Upper lobe of left lung (tissue), 6 donors: ENCODE measurements around the gene TAOK1. TPM values are rescaled to one million over a fixed set of nuclear protein-coding genes. Genes with fewer than 3 reads are reported as not detected.

Experiments used
- ATAC-seq, 2 donors: fragments of 200-7000 bp; cut with Tn5 transposase; one replicate each; pipeline ENCODE4 v1.9.1; 2022; ENCODE audit warnings: mild to moderate bottlenecking in 2 of 2, moderate library complexity in 2 of 2; ENCODE audit not compliant: low FRiP score in 2 of 2
- DNase-seq, 2 donors: peaks; one replicate each; pipeline ENCODE4 v3.0.0-alpha.2; 2019 to 2020
- H3K27ac ChIP-seq, 4 donors: fragments of 200-600 bp; sonication (generic); one replicate each; pipeline ENCODE4 v1.5.1; 2016 to 2019
- H3K27me3 ChIP-seq, 4 donors: fragments of 200-600 bp; sonication (generic); one replicate each; pipeline ENCODE4 v1.5.1; 2017 to 2019
- H3K36me3 ChIP-seq, 4 donors: fragments of 200-600 bp; sonication (generic); one replicate each; pipeline ENCODE4 v1.5.1; 2016 to 2019
- H3K4me1 ChIP-seq, 4 donors: fragments of 200-600 bp; sonication (generic); one replicate each; pipeline ENCODE4 v1.5.1; 2018 to 2019
- H3K4me3 ChIP-seq, 4 donors: fragments of 200-600 bp; sonication (generic); one replicate each; pipeline ENCODE4 v1.5.1; 2017 to 2019; ENCODE audit warnings: mild to moderate bottlenecking in 2 of 4, moderate library complexity in 1 of 4
- H3K9me3 ChIP-seq, 4 donors: fragments of 200-600 bp; sonication (generic); one replicate each; pipeline ENCODE4 v1.5.1; 2018 to 2019
- EP300 ChIP-seq, 4 donors: sonication (generic); formaldehyde crosslinking; IDR thresholded peaks; one replicate each; pipeline ENCODE4 v1.5.1; 2017; ENCODE audit warnings: antibody characterized with exemption in 4 of 4, control low read depth in 2 of 4
- POLR2A ChIP-seq, 4 donors: fragments of 450-650 bp; IDR thresholded peaks; one replicate each; pipeline ENCODE4 v1.5.1; 2016 to 2017; ENCODE audit warnings: antibody characterized with exemption in 4 of 4, mild to moderate bottlenecking in 2 of 4
- POLR2AphosphoS5 ChIP-seq, 2 donors: sonication (generic); formaldehyde crosslinking; IDR thresholded peaks; one replicate each; pipeline ENCODE4 v1.5.1; 2017; ENCODE audit warnings: antibody characterized with exemption in 2 of 2
- WGBS, 2 donors: methylation state at CpG; one replicate each; pipeline ENCODE4 v1.1.5; 2017 to 2018; 5-methylcytosine and 5-hydroxymethylcytosine counted together
- total RNA-seq, 6 donors: library from RNA; depleted of rRNA in 4 of 6; stranded (reverse); fragments of >200 nt in 4 of 6; gene quantifications; one replicate each; pipeline versions ENCODE4 v1.1.0 to v1.2.1, GENCODE V29; 2016 to 2021
- TF ChIP-seq, protein P1 (sequence below), 6 experiments: fragments of 450-650 bp in 4 of 6; fragments of 200-600 bp in 2 of 6; sonication (generic) in 2 of 6; IDR thresholded peaks; one replicate each; pipeline ENCODE4 v1.5.1; 2016 to 2019; ENCODE audit warnings: antibody characterized with exemption in 6 of 6
- donor health status: DM: no; HTN: no; CAD: no; lungs with moderate emphysema.
- donor health status: DM: no; HTN: yes; CAD: no; lungs with severe emphysema.

TAOK1 gene
- total RNA-seq, 6 donors from 2014 or later: 43.0 to 100 (median 59.3) TPM

DNA sequence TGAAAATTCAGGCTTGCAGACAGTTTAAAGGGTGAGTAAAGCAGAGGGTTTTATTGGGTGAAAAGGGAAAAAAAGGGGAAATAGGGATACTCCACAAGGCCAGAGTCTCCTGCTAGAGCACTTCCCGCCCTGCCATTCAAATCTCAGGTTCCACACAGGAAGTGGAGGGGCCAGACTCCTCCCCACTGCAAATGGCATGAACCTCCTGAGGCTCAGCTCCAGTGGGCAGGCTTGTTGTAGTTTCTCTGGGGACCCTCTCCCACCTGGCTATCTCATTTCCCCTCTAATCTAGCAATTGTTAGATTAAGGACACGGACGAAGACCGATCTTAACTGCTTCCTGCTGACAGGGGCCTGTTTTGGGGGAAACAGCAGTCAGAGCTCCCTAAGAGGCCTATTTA is 43.4 kb downstream of the TAOK1 start:
- peaks cover 0 to 17% (median 9%) of the 10 kb centered on the region in 4 donors for H3K4me1 ChIP-seq
- H3K9me3 ChIP-seq: no peaks in the 10 kb centered on the region
- WGBS, 2 donors: 71 to 79% methylated on average over 4 of the region's 4 CpGs
- no peaks in the 10 kb centered on the region for H3K36me3 ChIP-seq
- peak in 1 of 2 donors; percentile 29 for DNase-seq
- H3K4me3 ChIP-seq: no peak overlapping the region
- ATAC-seq: peak in 1 of 2 donors; percentile 32
- H3K27me3 ChIP-seq: no peaks in the 10 kb centered on the region
- no peak for TF ChIP-seq POLR2A (IDR thresholded peaks at IDR 0.05)
- TF ChIP-seq POLR2AphosphoS5 (IDR thresholded peaks at IDR 0.05): no peak
- TF ChIP-seq, protein P1, sequence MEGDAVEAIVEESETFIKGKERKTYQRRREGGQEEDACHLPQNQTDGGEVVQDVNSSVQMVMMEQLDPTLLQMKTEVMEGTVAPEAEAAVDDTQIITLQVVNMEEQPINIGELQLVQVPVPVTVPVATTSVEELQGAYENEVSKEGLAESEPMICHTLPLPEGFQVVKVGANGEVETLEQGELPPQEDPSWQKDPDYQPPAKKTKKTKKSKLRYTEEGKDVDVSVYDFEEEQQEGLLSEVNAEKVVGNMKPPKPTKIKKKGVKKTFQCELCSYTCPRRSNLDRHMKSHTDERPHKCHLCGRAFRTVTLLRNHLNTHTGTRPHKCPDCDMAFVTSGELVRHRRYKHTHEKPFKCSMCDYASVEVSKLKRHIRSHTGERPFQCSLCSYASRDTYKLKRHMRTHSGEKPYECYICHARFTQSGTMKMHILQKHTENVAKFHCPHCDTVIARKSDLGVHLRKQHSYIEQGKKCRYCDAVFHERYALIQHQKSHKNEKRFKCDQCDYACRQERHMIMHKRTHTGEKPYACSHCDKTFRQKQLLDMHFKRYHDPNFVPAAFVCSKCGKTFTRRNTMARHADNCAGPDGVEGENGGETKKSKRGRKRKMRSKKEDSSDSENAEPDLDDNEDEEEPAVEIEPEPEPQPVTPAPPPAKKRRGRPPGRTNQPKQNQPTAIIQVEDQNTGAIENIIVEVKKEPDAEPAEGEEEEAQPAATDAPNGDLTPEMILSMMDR (IDR thresholded peaks at IDR 0.05): no peak
- H3K27ac ChIP-seq: no peak overlapping the region

DNA sequence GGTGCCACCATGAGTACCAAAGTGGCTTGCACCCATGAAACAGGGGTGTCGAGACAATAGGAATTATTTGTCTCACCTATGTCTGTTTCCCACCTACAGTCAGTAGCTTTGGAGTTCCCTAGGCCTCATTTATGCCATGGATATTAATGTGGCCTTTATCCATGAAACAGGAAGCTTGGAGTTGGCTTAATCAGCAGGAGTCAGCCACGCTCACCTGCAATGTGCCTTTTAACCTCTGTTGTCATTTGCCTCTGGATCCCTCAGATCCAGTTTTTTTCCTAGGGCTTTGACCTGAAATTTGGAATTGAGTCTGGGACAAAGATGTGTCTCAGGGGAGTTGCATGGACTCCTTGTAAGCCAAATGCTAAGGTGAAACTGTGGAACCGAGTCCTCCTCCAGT is 44.4 kb downstream of the TAOK1 start:
- Histone ChIP-seq H3K27ac (no peak overlapping the region), H3K36me3 (no peaks in the 10 kb centered on the region), H3K9me3 (no peaks in the 10 kb centered on the region), H3K4me3 (no peak overlapping the region), H3K4me1 (peaks cover 0 to 17% (median 9%) of the 10 kb centered on the region in 4 donors), H3K27me3 (no peaks in the 10 kb centered on the region)
- ATAC-seq: no peak
- DNase-seq: no peak
- TF ChIP-seq EP300 (IDR thresholded peaks at IDR 0.05): no peak
- no peak for TF ChIP-seq POLR2A (IDR thresholded peaks at IDR 0.05)
- WGBS, 2 donors: 93 to 100% methylated on average over 3 of the region's 3 CpGs

DNA sequence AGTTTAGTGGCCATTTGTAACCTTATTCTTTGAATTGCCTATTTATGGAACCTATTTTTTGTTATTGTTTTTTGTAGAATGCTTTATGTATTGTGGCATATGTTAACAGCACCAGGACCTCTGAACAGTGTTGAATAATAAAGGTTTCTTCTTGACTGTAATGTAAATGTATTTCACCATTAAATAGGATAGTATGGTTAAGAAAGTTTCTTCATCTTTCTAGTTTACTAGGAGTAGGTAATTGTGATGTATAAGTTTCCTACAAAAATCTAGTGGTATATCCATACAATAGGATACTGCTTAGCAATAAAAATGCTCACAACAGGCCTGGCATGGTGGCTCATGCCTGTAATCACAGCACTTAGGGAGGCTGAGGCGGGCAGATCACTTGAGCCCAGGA is 52.3 kb downstream of the TAOK1 start:
- H3K9me3 ChIP-seq: no peaks in the 10 kb centered on the region
- H3K4me1 ChIP-seq: peaks cover 0 to 27% (median 8%) of the 10 kb centered on the region in 4 donors
- ATAC-seq (no peak), DNase-seq (no peak)
- no peaks in the 10 kb centered on the region for H3K27me3 ChIP-seq
- WGBS, 2 donors: 100% methylated on average over 1 of the region's 1 CpG
- H3K36me3 ChIP-seq: no peaks in the 10 kb centered on the region
- TF ChIP-seq EP300 (IDR thresholded peaks at IDR 0.05) (no peak), POLR2AphosphoS5 (IDR thresholded peaks at IDR 0.05) (no peak), POLR2A (IDR thresholded peaks at IDR 0.05) (no peak)
- TF ChIP-seq, protein P1 (IDR thresholded peaks at IDR 0.05): no peak
- no peak overlapping the region for H3K4me3 ChIP-seq
- no peak overlapping the region for H3K27ac ChIP-seq

- TF ChIP-seq POLR2AphosphoS5 (IDR thresholded peaks at IDR 0.05): no peak
- TF ChIP-seq, protein P1 (IDR thresholded peaks at IDR 0.05): no peak
- no peak for TF ChIP-seq EP300 (IDR thresholded peaks at IDR 0.05)
- TF ChIP-seq POLR2A (IDR thresholded peaks at IDR 0.05): no peak
- Histone ChIP-seq H3K36me3 (no peaks in the 10 kb centered on the region), H3K9me3 (no peaks in the 10 kb centered on the region), H3K4me3 (no peak overlapping the region), H3K4me1 (peaks cover 0 to 27% (median 9%) of the 10 kb centered on the region in 4 donors), H3K27me3 (no peaks in the 10 kb centered on the region), H3K27ac (no peak overlapping the region)
- no peak for DNase-seq
- no peak for ATAC-seq
Observed at GRCh38 chr17:29443041-29443739, 53.0 kb downstream of the TAOK1 start.

- TF ChIP-seq POLR2AphosphoS5 (IDR thresholded peaks at IDR 0.05): no peak
- Histone ChIP-seq H3K4me1 (peaks cover 0 to 28% (median 10%) of the 10 kb centered on the region in 4 donors), H3K36me3 (no peaks in the 10 kb centered on the region), H3K27me3 (no peaks in the 10 kb centered on the region), H3K4me3 (no peak overlapping the region), H3K9me3 (no peaks in the 10 kb centered on the region), H3K27ac (no peak overlapping the region)
- ATAC-seq: peak in 1 of 2 donors; percentile 69
- no peak for DNase-seq
Observed at GRCh38 chr17:29444589-29444988, 54.4 kb downstream of the TAOK1 start.

GRCh38 chr17:29445844-29446243 is 55.7 kb downstream of the TAOK1 start:
- TF ChIP-seq POLR2A (IDR thresholded peaks at IDR 0.05) (no peak), POLR2AphosphoS5 (IDR thresholded peaks at IDR 0.05) (no peak), EP300 (IDR thresholded peaks at IDR 0.05) (no peak)
- TF ChIP-seq, protein P1 (IDR thresholded peaks at IDR 0.05): no peak
- DNase-seq (no peak), ATAC-seq (no peak)
- no peaks in the 10 kb centered on the region for H3K27me3 ChIP-seq
- no peak overlapping the region for H3K4me3 ChIP-seq
- no peak overlapping the region for H3K27ac ChIP-seq
- H3K4me1 ChIP-seq: peaks cover 0 to 24% (median 8%) of the 10 kb centered on the region in 4 donors
- H3K9me3 ChIP-seq: no peaks in the 10 kb centered on the region
- H3K36me3 ChIP-seq: no peaks in the 10 kb centered on the region
